KMS-11 (cell line): ENCODE results near the gene REXO1.

ENCODE experiments used
- H2AFZ ChIP-seq: fragments of 200-600 bp; sonication (generic); 2 replicates; pipeline ENCODE4 v1.6.1; 2016; ENCODE audit warnings: antibody characterized with exemption, mixed run types, low read depth
- H3K27ac ChIP-seq: fragments of 200-600 bp; sonication (generic); 2 replicates; pipeline ENCODE4 v1.6.1; 2016; ENCODE audit warnings: mild to moderate bottlenecking, mixed run types
- H3K27me3 ChIP-seq: fragments of 200-600 bp; sonication (generic); 2 replicates; pipeline ENCODE4 v1.6.1; 2017; ENCODE audit warnings: mild to moderate bottlenecking, low read depth, mixed run types, moderate library complexity; ENCODE audit not compliant: insufficient read depth
- H3K36me3 ChIP-seq: fragments of 200-600 bp; sonication (generic); 2 replicates; pipeline ENCODE4 v1.6.1; 2017; ENCODE audit warnings: mild to moderate bottlenecking, mixed run types; ENCODE audit not compliant: insufficient read depth
- H3K4me1 ChIP-seq: fragments of 200-600 bp; sonication (generic); 2 replicates; pipeline ENCODE4 v1.6.1; 2016; ENCODE audit warnings: mild to moderate bottlenecking, low read depth, mixed run types; ENCODE audit not compliant: poor library complexity, severe bottlenecking
- H3K4me2 ChIP-seq: fragments of 200-600 bp; sonication (generic); 2 replicates; pipeline ENCODE4 v1.7.0; 2016; ENCODE audit warnings: mild to moderate bottlenecking, mixed run types
- H3K4me3 ChIP-seq: fragments of 200-600 bp; sonication (generic); IDR thresholded peaks from 2 replicates; pipeline ENCODE4 v1.6.1; 2017; ENCODE audit warnings: low read depth, low read length, mixed read lengths; ENCODE audit not compliant: insufficient read depth
- H3K79me2 ChIP-seq: fragments of 200-600 bp; sonication (generic); 2 replicates; pipeline ENCODE4 v1.6.1; 2016; ENCODE audit warnings: low read depth, mixed run types; ENCODE audit not compliant: insufficient read depth
- H3K9ac ChIP-seq: fragments of 200-600 bp; sonication (generic); 2 replicates; pipeline ENCODE4 v1.6.1; 2016; ENCODE audit warnings: mild to moderate bottlenecking, mixed run types
- H4K20me1 ChIP-seq: fragments of 200-600 bp; sonication (generic); 2 replicates; pipeline ENCODE4 v1.6.1; 2016; ENCODE audit warnings: mild to moderate bottlenecking, mixed run types; ENCODE audit not compliant: insufficient read depth
- CTCF ChIP-seq: fragments of 200-600 bp; sonication (generic); conservative IDR thresholded peaks from 2 replicates; pipeline ENCODE4 v1.6.1; 2017; ENCODE audit warnings: low read depth, mild to moderate bottlenecking, antibody characterized with exemption, low read length, moderate library complexity, mixed read lengths

The REXO1 gene

GRCh38 chr19:1822210-1822609 is 26.1 kb downstream of the REXO1 start:
- no peaks in the 10 kb centered on the region for H3K36me3 ChIP-seq
- no peaks in the 10 kb centered on the region for H3K4me1 ChIP-seq
- TF ChIP-seq CTCF = no peak
- no peaks in the 10 kb centered on the region for H3K79me2 ChIP-seq
- no peaks in the 10 kb centered on the region for H3K27me3 ChIP-seq
- no peak overlapping the region for H3K9ac ChIP-seq
- H4K20me1 ChIP-seq = no peaks in the 10 kb centered on the region
- H3K27ac ChIP-seq = no peak overlapping the region
- H3K4me3 ChIP-seq = no peak overlapping the region
- H3K4me2 ChIP-seq = no peak overlapping the region
- H2AFZ ChIP-seq = no peak overlapping the region

DNA sequence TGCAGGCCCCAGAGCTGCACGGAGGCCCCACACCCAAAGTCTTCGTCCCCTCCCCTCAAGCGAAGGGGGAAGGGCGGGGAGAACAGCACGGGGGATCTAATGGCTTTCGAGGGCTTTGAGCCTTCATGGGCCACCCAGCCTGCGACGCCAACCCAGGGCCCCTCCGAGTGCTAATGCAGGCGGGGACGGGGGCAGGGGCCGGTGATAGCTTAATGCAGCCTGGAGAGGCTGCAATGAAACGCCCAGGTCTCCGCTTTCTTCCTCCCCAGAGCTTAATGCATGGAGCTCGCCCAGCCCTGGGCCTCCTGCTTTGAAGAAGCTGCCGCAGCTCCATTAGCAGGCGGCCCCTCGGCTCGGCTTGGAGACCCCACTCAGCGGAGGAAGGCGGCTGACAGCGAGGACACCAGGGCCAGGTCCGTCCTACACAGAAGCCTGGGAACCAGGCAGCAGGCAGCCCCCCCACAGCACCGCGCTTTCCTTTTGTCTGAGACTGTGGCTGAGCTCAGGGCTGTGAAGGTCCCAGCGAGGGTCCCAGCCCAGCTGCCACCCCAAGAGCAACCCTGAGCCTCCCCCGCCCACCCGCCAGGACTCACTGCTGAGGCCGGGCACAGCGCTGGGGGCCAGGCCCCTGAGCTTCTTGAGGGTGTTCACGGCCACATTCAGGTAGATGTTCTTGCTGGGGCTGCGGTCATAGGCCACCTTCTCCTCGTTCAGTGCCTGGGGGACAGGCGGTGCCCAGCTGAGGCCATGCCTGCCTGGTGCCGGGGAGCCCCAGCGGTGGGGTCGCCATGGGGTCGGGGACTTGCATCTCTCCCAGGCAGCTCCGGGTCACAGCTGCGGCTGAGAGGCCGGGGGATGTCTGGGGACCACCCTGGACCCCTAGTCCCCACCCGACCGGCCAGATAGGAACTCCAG is 28.7 kb downstream of the REXO1 start:
- Histone ChIP-seq H3K4me3 (no peak overlapping the region), H2AFZ (no peak overlapping the region), H3K27me3 (no peaks in the 10 kb centered on the region), H3K9ac (no peak overlapping the region), H3K4me2 (no peak overlapping the region), H3K36me3 (no peaks in the 10 kb centered on the region), H3K27ac (no peak overlapping the region), H3K4me1 (no peaks in the 10 kb centered on the region), H3K79me2 (no peaks in the 10 kb centered on the region), H4K20me1 (no peaks in the 10 kb centered on the region)
- TF ChIP-seq CTCF = no peak

- H4K20me1 ChIP-seq = no peaks in the 10 kb centered on the region
- no peaks in the 10 kb centered on the region for H3K4me1 ChIP-seq
- no peak for TF ChIP-seq CTCF
- no peak overlapping the region for H3K4me2 ChIP-seq
- no peak overlapping the region for H2AFZ ChIP-seq
- H3K4me3 ChIP-seq = no peak overlapping the region
- no peaks in the 10 kb centered on the region for H3K36me3 ChIP-seq
- H3K9ac ChIP-seq = no peak overlapping the region
- H3K27me3 ChIP-seq = no peaks in the 10 kb centered on the region
- H3K79me2 ChIP-seq = no peaks in the 10 kb centered on the region
- H3K27ac ChIP-seq = no peak overlapping the region
Measured at GRCh38 chr19:1818549-1819195, 29.6 kb downstream of the REXO1 start.

DNA sequence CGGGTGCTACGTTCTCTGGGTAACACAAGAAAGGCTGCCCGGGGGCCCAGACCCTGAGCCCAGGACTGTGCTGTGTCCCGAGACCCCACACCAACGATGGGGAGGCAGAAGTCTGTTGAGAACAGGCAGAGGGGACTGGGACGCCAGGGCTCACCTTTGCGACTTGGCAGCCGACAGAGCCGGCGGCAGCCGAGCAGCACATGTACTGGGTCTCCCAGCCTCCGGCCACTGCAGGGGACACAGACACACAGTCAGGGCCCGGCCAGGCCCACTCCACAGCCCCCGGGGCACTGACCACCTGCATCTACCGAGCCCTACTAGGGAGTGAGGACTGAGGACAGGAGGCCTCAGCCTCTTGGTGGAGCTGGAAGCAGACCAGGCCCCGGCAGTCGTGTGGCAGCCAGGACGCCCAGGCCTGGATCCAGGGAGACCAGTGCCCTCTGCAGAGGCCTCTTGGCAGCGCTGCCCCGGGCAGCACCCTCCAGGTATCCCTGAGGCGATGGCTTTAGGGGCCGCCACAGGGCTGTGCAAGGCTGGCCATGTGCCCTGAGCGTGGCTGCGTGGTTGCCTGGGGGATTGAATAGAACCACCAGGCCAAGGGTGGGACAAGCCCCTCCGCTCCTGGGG is 30.6 kb downstream of the REXO1 start:
- Histone ChIP-seq H3K36me3 (no peaks in the 10 kb centered on the region), H3K79me2 (no peaks in the 10 kb centered on the region), H3K4me3 (no peak overlapping the region), H3K4me2 (no peak overlapping the region), H3K27me3 (no peaks in the 10 kb centered on the region), H3K27ac (no peak overlapping the region), H3K4me1 (no peaks in the 10 kb centered on the region), H2AFZ (no peak overlapping the region), H3K9ac (no peak overlapping the region), H4K20me1 (no peaks in the 10 kb centered on the region)
- no peak for TF ChIP-seq CTCF
